Ramos (cell line): ENCODE data around the gene KRTAP10-11.
"Not testable (repeated sequence)": the region's sequence is repeated elsewhere in the genome, so short reads cannot be mapped to it uniquely, and the experiment has no call there.

Source experiments
- in situ Hi-C: fragments of 300-500 bp; cut with MboI; formaldehyde crosslinking; loops from one replicate; pipeline ENCODE4 v1.14.3; 2022; ENCODE audit warnings: low sequenced_read_pairs; ENCODE audit not compliant: unreplicated experiment

KRTAP10-11 gene

DNA sequence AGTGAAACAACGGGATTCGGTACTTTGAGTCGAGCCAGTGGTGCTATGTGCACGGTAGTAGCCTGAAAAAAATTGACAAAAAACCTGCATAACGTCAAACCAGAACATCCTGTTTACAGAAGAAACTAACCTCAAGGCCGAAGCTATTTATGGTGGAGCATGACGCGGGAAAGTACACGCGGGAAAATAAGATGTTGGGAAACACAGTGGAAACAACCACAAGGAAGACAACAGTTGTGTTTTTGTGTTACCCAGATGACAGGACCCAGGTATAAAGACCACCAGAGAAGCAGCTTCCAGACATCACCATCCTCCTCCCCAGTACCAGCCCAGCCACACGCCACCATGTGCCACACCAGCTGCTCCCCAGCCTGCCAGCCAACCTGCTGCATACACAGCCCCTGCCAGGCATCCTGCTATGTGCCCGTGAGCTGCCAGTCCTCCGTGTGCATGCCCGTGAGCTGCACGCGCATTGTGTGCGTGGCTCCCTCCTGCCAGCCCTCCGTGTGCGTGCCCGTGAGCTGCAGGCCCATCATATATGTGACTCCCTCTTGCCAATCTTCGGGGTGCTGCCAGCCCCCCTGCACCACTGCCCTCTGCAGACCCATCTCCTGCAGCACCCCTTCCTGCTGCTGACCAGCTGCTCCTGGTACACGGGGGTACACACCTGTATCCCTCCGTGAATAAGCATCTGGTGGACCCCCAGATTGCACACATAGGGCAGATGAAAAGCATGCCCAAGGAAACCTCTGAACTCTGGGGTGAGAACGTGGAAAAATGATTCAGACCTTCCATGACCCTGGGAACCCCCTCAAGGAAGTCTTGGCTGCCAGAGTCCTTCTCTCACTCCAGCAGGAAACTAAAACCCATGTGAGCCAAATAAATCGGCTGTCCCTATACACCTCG is 11.7 kb downstream of the KRTAP10-11 start, which contains the start of gene KRTAP12-3:
Gene KRTAP12-3, plus strand, starts transcription at position 298 of the 906 bp plus-strand sequence. Its CDS starts 48 bp downstream, at position 346.
- in situ Hi-C loops: no loop called here

DNA sequence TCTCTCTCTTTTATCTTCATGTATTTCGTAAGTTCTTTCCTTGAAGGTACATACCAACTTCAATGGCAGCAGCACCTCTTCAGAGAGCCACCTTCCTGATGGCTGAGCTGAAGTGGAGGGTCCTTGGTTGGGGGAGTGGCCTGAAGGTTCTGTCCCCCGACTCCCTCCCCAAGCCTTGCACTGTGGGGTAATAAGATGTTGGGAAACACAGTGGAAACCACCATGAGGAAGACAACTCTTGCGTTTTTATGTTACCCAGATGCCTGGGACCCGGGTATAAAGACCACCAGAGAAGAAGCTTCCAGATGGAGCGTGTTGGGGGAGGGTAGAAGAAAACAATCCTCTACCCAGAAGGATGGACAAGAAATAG is 12.3 kb downstream of the KRTAP10-11 start:
- in situ Hi-C loops: no loop called here

DNA sequence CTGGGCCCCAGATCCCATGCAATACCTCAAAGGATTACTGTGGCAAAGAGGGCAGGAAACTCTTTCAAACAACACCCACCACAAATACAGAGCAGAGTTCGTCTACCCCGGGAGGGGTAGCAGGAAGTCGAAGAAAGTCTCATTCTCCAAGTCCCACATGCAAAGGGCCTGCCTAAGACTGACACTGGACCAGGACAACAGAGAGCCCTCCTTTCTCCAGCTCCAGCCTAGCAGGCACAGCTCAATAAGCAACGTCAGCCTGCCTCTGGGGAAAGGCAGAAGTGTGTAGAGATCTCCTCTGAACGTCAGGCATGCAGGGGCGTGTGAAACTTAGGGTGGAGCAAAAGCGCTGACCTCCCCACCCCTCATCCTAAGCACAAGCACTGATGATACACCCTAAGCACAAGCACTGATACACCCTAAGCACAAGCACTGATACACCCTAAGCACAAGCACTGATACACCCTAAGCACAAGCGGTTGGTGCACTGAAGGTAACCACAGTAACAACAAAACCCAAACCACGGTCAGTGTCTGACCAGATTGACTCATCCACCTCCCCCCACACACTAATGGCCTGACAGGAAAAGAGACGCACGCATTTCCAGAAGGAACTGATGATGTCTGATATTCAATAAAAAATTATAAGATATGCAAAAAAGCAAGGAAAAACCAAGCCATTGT is 12.8 kb downstream of the KRTAP10-11 start:
- in situ Hi-C loops: no loop called here

DNA sequence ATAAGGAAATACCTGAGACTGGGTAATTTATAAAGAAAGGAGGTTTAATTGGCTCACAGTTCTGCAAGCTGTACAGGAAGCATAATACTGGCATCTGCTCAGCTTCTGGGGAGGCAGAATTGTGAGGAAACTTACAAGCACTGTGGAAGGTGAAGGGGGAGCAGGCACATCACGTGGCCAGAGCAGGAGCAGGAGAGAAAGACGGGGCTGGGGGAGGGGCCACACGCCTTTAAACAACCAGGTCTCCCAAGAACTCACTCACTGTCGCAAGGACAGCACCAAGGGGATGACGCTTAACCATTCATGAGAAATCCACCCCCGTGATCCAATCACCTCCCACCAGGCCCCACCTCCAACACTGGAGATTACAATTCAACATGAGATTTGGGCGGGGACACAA is 15.4 kb downstream of the KRTAP10-11 start:
- in situ Hi-C loops: not testable (repeated sequence)

DNA sequence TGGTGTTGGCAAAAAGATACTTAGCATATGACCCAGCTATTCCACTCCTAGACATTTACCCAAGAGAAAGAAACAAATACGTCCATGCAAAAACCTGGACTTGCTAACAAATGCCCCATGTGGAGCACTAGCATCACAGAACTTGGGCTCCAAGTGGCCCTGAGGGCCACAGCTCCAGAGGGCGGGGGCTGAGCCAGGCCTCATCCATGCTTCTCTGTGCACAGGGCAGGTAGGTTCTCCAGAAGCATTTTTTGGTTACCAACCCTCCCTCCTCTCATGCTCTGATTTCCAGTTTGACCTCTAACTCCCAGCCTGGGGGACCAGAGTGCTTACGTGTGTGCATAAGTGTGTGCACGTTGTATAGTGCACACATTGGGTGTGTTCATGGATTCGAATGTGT is 18.5 kb downstream of the KRTAP10-11 start:
- in situ Hi-C loops: no loop called here

DNA sequence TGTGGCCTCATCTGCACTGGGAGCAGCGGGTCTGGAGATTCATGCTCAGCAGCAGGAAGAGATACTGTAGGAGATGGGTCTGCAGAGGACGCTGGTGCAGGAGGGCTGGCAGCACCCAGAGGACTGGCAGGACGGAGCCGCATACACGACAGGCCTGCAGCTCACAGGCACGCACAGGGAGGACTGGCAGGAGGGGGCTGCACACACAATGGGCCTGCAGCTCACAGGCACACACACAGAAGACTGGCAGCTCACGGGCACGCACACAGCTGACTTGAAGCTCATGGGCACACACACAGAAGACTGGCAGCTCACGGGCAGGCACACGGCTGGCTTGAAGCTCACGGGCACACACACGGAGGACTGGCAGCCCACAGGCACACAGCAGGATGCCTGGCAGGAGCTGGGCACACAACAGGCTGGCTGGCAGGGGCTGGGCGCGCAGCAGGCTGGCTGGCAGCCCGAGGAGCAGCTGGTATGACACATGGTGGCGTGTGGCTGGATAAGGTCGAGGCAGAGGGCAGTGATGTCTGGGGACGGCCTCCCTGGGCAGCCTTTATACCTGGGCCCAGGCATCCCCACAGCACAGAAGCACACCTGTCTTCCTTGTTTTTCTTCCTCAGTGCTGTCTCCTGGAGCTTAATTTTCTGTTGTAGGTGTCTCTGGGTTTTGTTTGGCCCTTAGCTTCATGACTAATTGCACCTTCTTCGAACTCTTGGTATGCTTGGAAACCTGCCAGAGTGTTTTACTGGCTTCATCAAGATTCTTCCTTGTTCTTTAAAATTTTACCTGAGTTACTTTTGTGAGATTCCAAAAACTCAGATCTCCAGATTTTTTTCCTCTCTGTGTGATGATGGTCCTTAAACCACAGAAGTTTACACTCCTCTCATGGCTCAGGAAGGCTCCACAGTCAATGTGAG is 20.4 kb downstream of the KRTAP10-11 start, which contains the start of gene KRTAP12-2:
Gene KRTAP12-2, minus strand, starts transcription at position 527 of the 920 bp plus-strand sequence. Its CDS starts 41 bp downstream, at position 486.
- in situ Hi-C loops: no loop called here

DNA sequence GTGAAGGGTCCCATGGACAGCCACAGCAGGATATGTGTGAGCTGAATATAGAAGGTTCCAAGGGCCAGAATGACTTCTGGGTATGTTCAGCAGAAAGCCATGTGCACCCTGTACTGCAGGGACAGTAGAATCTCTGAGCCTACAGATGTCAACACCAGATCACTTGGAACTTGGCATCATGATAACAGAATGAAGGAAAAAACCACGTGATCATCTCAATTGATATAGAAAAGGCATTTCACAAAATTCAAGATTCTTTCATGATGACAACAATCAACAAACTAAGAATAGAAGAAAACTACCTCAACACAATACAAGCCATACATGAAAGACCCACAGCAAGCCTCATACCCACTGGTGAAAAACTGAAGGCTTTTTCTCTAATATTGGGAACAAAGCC is 21.4 kb downstream of the KRTAP10-11 start:
- in situ Hi-C loops: no loop called here

DNA sequence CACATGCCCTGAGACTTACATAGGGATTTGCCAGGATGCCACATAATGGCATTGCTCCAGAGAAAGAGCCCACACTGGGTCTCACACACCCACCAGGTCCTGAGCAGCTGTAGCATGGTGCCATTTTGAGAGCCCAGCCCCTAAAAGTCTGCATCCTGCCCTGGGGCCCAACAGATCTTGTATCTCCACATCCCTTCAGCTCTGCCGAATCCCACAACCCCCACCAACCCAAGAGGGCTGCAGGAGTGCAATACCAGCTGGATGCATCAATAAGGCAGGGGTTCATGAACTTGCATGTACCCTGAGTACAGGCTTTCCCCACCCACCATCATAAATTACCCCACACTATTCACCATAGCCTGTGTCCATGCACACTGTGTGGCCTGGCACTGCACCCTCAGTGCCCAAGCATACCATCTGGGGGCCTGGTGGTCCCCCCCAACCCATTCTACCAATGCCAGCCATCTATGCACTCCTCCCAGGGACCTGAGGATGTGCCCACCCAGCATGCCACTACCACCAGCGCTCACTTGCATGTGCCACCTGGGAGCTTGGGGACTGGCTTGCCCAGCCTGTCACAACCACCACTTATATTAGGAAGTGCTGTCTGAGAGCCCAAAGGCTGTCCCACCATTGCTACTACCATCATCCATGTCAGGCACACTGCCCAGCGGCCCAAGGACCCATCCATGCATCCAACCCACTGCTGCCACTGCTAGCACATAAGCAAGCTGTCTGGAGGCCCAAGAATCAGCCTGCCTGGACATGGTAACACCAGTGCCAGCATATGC is 24.6 kb downstream of the KRTAP10-11 start:
- in situ Hi-C loops: no loop called here

DNA sequence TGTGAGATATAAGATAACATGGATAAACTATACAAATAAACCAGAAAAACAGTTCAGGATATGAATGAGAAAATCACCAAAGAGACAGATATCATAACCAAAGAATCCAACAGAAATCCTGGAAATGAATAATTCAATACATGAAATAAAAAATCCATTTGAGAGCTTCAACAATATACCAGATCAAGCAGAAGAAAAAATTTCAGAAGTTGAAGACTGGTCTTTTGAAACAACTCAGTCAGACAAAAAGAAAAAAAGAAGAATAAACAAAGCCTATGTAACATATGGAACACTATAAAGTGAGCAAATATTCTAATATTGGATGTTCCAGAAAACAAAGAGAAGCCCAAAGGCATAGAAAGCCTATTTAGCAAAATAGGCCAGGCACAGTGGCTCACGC is 25.7 kb downstream of the KRTAP10-11 start:
- in situ Hi-C loops: no loop called here

DNA sequence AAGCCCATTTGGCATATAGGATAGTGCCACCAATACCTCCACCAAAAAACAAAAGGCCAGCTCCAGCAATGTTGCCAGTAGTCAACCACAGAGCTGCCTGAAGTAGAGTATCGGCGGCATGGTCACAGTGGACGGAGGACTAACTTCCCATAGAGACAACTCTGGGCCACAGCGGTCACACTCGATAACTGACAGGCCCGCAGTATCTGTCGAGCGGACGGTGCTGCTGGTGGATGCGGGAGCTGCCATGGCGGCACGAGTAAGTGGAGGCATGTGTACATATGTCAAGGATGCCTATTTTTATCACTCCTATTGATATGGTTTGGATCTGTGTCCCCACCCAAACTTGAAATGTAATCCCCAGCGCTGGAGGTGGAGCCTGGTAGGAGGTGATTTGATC is 31.7 kb downstream of the KRTAP10-11 start:
- in situ Hi-C loops: no loop called here

DNA sequence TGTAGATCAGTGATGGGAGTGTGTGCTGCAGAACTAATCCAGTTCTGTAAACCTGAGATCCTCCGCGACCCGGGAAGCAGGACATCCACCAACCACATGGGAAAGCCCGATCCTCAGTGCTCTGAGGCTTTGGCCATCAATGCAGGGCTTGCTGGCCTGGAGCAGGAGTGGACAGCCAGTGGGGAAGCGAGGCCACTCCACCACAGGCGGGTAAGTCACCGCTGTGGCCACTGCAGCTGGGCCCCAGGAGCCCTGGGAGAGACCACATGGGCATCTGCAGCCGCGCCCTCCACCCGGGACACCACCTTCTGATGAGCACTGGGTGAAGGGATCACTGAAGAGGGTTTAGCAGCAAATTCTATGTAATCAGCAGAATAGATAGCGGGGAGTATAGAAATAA is 34.9 kb downstream of the KRTAP10-11 start:
- in situ Hi-C loops: no loop called here

DNA sequence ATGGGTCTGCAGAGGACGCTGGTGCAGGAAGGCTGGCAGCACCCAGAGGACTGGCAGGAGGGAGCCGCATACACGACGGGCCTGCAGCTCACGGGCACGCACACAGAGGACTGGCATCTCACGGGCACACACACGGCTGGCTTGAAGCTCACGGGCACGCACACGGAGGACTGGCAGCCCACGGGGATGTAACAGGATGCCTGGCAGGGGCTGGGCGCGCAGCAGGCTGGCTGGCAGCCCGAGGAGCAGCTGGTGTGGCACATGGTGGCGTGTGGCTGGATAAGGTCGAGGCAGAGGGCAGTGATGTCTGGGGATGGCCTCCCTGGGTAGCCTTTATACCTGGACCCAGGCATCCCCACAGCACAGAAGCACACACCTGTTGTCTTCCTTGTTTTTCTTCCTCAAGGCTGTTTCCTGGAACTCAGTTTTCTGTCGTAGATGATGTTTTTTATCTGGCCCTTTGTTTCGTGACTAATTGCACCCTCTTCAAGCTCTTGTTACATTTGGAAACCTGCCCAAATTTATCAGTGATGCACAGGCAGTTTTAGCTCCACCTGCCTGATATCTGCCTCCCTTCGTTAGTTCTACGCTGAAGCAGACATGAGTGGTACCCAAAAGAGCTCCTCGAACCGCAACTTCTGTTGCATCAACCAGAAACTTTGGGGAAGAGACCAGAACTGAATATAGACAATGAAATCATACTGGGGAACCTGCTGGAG is 35.8 kb downstream of the KRTAP10-11 start, which contains the start of gene KRTAP12-1:
Gene KRTAP12-1, minus strand, starts transcription at position 303 of the 719 bp plus-strand sequence. Its CDS starts 40 bp downstream, at position 263.
- in situ Hi-C loops: no loop called here

DNA sequence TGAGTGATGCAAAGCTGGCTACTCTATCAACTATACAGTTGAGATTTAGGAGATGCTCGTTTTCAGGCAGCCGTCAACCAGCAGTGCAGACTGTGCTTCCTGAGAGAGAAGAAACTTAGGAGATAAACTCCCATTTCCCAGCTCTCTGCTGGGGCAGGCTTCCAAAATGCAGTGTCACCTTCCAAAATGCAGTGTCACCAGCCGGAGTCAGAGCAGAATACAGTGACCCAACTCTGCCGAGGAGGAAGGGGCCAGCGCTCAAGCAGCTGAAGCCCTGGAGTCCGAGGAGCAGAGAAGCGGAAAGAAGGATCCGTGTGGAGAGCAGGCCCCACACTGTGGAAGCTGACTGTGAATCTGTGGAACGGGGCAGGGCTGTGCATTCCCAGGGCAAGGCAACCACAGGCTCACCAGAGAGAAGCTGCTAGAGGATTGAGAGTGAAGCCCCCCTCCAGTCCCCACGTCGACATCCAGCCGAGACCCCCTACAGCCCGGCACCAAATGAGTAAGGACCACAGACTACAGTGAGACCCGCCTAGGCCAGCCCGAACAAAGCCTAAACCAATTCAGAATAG is 36.5 kb downstream of the KRTAP10-11 start:
- in situ Hi-C loops: no loop called here

DNA sequence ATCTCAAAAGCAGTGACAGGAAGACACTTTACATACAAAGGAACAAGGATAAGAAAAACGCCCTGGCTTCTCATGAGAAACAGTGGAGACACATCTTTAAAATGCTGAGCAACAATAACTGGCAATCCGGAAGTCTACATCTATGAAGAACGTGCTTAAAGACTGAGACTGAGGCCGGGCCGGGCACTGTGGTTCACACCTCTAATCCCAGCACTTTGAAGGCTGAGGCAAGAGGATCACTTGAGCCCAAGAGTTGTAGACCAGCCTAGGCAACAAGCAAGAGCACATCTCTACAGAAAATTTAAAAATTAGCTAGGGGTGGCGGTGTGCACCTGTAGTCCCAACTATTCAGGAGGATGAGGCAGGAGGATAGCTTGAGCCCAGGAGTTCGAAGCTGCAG is 37.9 kb downstream of the KRTAP10-11 start:
- in situ Hi-C loops: no loop called here

DNA sequence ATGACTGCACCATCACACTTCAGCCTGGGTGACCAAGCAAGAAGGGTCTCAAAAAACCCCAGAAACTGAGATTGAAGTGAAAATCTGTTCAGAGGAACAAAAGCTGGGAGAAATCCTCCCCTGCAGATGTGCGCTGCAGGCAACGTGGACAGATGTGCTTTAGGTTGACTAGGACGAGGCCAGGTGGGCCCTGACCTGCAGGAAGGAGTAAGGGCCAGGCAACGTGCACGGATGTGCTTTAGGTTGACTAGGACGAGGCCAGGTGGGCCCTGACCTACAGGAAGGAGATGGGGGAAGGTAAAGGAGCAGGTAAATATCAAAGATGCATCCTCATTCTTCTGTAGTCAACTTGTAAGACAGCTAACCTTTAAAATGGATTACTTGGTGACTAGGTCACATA is 38.3 kb downstream of the KRTAP10-11 start:
- in situ Hi-C loops: no loop called here

DNA sequence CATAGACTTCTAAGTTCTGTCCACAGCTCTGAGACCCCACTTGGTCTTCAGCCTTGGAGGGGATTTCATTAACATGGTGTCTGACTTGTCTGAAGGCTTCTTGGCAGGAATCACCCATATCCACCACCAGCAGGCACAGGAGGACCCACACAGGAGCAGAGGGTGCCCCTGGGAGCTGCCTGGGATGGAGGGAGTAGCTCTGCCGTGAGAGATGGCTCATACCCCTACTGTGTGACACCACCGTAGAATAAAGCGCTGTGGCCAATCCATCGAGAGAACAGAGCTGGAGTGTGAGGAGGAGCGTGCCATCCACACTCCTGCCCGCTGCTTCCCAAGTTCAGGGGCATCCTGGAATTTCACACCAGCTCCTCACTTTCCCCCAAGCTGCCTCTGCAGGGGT is 38.8 kb downstream of the KRTAP10-11 start:
- in situ Hi-C loops: not testable (repeated sequence)

DNA sequence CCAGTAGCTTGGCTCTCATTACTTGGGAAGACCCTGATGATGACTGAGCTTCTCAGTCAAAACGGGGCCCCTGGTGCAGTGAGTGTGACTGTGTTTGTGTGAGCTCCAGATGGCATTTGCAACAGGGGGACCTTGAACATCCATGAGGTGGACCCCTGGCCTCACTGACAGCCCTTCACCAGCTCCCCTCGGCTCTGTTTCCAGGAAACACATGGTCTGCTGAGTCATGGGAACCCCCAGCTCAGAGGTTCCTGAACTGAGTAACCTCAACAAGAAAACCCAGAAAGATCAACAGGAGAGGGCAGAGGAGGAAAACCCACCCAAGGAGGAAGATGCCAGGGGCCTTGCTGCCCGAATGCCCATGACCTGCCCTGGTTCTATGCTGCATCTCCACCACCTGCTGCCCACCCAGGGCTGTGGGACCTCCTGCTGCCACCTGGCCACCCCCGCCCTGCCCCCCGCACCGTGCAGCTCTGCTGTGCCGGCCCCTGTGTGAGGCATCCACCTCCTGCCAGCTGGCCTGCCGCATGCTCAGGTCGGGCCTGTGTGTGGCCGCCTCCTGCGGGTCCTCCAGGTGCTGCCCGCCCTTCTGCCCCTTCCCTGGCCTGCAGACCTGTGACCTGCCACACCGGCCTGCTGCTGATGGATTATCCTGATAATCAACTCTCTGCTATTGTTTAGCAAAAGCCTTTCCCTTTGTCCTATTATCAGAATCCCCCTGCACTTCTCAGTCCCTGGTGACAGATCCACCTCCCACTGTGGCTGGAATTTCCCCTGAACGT is 40.0 kb downstream of the KRTAP10-11 start:
- in situ Hi-C loops: no loop called here
